A549 (cell line): Measurements from ENCODE around the gene PCDH1.

Experiments used
- CTCF ChIP-seq: fragments of >200 bp; sonication (Bioruptor Twin); formaldehyde crosslinking; IDR thresholded peaks from 3 replicates; pipeline ENCODE4 v1.5.1; 2016
- JUN ChIP-seq, 2 experiments: fragments of >200 bp; sonication (Bioruptor Twin); formaldehyde crosslinking; IDR thresholded peaks; 2 replicates in 1 of 2; 3 replicates in 1 of 2; pipeline ENCODE4 v1.6.1; 2016 to 2017

GRCh38 chr5:141883892-141884318, 5.7 kb upstream of the PCDH1 start:
- no peak for TF ChIP-seq JUN (IDR thresholded peaks at IDR 0.05)
- TF ChIP-seq CTCF, result no peak
